GM21515 (cell line): ENCODE data around the gene GPRC5A.

Source experiments
- ATAC-seq: cut with Tn5 transposase; IDR thresholded peaks from one replicate; pipeline ENCODE4 v1.9.1; 2021; ENCODE audit not compliant: unreplicated experiment

Gene GPRC5A

DNA sequence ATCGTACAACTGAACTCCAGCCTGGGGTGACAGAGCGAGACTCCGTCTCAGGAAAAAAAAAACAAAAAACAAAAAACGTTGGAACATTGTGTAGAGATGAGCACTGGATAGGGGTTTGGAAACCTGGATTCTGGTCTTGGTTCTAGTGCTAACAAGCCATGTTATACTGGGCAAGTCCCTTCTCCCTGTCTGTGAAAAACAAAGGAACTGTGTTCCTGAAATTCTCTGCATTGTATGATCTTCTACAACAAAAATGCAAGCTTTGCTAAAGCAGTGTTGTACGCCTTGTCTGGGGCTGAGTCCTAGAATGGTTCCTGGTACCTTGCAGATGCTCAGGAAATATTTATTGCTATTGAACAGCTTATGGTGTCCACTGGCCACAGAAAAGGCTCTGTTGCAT is 47.2 kb downstream of the GPRC5A start:
- no peak for ATAC-seq

GRCh38 chr12:12939888-12940287 is 48.5 kb downstream of the GPRC5A start:
- no peak for ATAC-seq

DNA sequence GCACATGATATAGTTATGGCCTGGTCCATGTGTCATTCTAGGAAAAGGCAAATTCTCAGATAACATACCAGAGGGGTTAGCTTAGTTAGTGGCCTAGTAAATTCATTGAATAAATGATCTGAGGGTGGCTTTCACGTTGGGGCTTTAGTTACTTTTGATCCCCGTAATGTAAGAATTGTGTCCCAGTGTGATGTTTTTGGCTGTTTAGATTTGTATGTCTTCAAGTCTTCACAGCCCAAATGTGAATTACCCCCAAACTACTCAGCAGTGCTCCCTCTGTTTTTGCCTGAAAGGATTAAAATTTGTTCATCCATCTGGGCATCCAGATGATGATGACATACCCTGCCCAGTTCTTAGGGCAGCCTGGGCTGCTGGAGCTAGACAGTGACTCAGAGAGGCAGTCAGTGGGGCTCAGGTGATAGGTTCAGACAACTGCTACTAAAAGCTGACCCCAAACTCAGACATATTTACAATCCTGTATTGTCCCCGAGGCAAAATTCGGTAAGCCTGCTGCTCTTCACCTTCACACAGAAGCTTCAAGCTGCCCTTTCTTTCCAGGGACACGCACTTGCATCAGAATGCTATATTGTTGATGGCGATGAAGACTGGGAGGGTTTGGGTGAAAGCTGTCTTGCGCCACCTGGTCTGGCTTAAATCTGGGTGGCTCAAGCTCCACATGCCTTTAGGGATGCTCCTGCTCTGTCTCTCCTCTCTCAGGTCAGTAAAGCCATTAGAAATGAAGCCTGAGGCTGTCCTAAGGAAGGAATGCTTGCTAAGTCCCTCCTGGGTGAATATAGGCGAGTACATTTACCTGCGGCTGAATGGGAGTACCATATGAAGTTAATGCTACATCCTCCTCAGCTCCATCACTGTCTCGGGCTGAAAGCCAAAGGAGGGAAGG is 50.3 kb downstream of the GPRC5A start:
- ATAC-seq, result no peak

DNA sequence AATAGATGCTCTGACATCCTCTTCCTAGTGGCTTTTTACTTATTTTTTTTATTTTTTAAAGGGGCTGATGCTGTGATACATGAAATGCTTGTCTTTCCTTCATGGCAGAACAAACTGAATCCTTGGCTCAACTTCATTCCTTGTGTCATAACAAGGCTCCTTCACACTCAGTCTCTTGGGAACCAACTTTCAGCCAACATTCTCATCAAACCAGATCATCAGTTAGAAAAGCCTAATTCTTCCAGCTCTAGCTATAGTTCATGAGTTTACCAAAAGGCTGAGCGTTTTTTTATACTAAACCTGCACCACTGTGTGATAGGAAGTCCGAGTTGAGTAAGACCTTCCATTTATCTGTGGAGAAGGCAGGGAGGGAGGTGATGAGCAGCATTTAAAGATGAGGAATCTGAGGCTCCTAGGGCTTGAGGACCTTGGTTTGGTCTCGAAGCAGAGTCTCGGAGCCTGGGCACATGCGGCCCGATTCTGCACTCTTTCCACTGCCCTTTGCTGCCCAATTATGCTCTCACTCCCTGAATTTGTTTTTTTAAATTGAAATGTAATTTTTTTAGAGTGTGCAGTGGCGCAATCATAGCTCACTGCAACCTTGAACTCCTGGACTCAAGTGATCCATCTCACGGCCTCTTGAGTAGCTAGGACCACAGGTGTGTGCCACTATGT is 52.4 kb downstream of the GPRC5A start:
- ATAC-seq, result no peak

GRCh38 chr12:12945591-12945990 is 54.2 kb downstream of the GPRC5A start:
- no peak for ATAC-seq

GRCh38 chr12:12946686-12947355 is 55.5 kb downstream of the GPRC5A start:
- ATAC-seq, result no peak

DNA sequence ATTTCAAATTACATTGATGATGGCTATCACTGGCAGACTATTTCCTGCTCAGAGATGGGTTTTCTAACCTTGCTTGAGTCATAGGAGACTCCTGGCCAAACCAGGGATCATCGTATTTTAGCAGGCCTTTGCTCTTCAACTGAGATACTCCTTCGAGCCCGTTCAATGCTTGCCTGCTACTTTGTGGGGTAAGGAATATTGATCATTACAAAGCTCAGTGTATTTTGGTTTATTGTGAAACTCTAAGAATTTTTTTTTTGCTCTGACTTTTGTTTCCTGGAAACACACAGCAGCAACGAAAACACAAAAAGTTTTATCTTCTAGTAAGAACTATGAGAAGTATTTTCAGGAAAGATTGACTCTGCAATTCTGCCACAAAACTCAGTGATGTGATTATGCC is 56.5 kb downstream of the GPRC5A start:
- ATAC-seq, result no peak

GRCh38 chr12:12951504-12951903 is 60.1 kb downstream of the GPRC5A start:
- no peak for ATAC-seq

- no peak for ATAC-seq
These were observed 60.7 kb downstream of the GPRC5A start, which contains the start of gene GPRC5D for GRCh38 chr12:12952036-12952435. GPRC5D (minus strand) TSS chr12:12952170; CDS start chr12:12950384, 1,786 bp downstream.

DNA sequence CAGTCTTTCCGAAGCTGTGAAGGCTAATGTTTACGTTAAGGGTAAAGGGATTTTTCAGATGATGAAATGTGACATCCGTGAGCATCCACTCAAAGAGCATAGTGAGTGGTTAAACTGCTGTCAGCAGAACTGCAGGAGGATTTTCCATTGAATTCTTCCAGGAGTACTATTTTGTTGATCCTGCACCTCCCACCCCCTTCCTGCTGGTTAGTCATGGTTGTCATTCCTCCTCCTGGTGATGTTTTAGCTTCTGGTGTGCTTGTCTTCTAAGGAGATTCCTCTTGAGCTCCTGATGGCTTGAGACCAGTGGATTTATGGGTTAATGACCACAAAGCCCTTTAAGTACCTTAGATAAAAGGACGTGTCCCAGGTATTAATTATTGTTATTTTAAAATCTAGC is 63.0 kb downstream of the GPRC5A start:
- ATAC-seq, result no peak

DNA sequence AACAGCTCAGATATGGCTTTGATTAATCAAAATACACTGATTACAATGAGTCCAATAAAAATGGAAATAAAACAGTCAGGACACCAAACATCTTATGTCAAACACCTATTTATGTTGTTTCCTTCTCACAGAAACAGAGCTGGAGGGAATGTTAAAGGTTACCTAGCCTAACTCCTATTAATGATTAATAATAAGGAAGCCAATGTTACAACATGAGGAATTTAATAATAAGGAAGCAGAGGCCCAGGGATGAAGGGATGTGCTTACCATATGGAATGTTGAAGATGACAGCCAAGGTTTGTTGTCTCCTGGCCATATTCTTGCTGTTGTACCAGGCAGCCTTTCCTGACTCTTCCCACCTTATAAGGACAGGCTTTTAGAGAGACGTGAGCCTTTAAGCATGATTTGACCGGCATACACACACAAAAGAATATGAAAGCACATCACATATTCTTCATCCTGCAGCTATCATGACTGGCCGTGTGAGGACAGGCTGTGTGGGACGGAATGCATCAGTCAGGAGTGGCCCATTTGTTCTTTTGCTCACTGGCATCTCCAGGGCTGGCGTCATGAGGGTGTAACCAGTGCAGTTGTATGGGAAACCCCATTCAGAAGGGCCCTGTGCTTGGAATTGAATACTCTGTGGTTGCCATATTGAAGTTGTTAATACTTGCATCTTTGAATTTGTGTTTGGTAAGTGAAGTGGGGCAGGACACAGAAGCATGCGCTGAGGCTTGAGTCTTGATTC is 63.7 kb downstream of the GPRC5A start:
- no peak for ATAC-seq

DNA sequence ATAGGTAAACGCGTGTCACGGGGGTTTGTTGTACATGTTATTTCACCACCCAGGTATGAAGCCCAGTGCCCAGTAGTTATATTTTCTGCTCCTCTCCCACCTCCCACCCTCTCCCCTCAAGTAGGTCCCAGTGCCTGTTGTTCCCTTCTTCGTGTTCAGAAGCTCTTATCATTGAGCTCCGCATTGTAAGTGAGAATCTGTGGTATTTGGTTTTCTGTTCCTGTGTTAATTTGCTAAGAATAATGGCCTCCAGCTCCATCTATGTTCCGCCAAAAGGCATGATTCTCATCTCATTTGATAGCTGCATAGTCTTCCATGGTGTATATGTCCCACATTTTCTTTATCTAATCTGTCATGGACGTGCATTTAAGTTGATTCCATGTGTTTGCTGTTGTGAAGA is 67.5 kb downstream of the GPRC5A start:
- ATAC-seq, result no peak

- no peak for ATAC-seq
These were observed 69.4 kb downstream of the GPRC5A start for GRCh38 chr12:12960639-12961209.

GRCh38 chr12:12964255-12964654 is 72.9 kb downstream of the GPRC5A start:
- no peak for ATAC-seq

DNA sequence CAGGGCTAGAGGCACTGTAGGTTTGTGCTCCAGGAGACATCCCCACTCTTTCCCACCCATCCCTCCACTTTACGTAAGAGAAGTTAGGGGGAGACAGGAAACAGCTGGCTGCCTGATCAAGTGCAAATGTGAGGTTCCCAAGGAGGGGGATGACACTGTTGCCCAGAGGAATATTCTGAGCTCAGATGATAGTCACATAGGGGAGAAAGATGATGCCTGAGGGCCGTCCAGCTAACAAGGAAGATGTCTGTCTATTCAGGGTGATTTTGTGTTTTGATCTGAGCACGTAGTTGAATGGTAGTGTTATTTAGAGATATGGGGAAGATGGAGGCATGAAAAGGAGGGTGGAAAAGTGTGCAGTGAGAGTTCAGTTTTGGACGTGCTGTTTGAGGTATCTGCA is 74.5 kb downstream of the GPRC5A start:
- no peak for ATAC-seq
